Endothelial cell of umbilical vein (primary cell): ENCODE data around the gene FRMPD3. TPM values are rescaled to one million over a fixed set of nuclear protein-coding genes. Genes with fewer than 3 reads are reported as not detected.

Experiments used
- BruUV-seq: library from RNA; stranded (reverse); fragments of 400-500 nt; replicated peaks from 2 replicates; lab custom pipeline; 2021; lab: Mats Ljungman, UMichigan
- CTCF ChIA-PET: fragments of 300-600, 350-600 bp; sonication (Branson Sonifier 250); formaldehyde crosslinking; loops from one replicate; lab custom pipeline; 2021; ENCODE audit warnings: antibody characterized with exemption, inconsistent platforms; lab: Charles Lee
- POLR2A ChIA-PET: fragments of 300-600, 350-600 bp; sonication (Branson Sonifier 250); formaldehyde crosslinking; loops from one replicate; lab custom pipeline; 2021; ENCODE audit warnings: antibody characterized with exemption, inconsistent platforms; lab: Charles Lee
- DNase-seq: peaks from one replicate; pipeline ENCODE4 v3.0.0-alpha.2; 2011; ENCODE audit warnings: low read depth, low spot score
- FAIRE-seq: peaks from 2 replicates; lab custom pipeline; 2011; peaks lifted over from hg19 to GRCh38; lab: Jason Lieb, UNC
- H2AFZ ChIP-seq: 2 replicates; pipeline ENCODE4 v1.6.0; 2012; ENCODE audit warnings: low read depth, low read length, control low read depth, inconsistent platforms
- H3K27ac ChIP-seq: 2 replicates; pipeline ENCODE4 v1.5.1; 2011; ENCODE audit warnings: low read depth, mild to moderate bottlenecking, control low read depth, low read length, moderate library complexity; ENCODE audit not compliant: insufficient read depth
- H3K27me3 ChIP-seq, 2 experiments: 2 replicates each; pipeline versions ENCODE4 v1.6.0 to v1.6.1; 2011; ENCODE audit warnings: low read length in 2 of 2, mixed read lengths in 1 of 2; ENCODE audit not compliant: control insufficient read depth in 2 of 2, insufficient read depth in 2 of 2
- H3K36me3 ChIP-seq, 2 experiments: 2 replicates in 1 of 2; 3 replicates in 1 of 2; pipeline ENCODE4 v1.5.1; 2011; ENCODE audit warnings: low read length in 2 of 2, mild to moderate bottlenecking in 1 of 2, moderate library complexity in 1 of 2; ENCODE audit not compliant: control insufficient read depth in 2 of 2, insufficient read depth in 2 of 2; ENCODE audit errors: extremely low read depth in 1 of 2
- H3K4me1 ChIP-seq: 3 replicates; pipeline ENCODE4 v1.5.1; 2011; ENCODE audit warnings: mild to moderate bottlenecking, low read length; ENCODE audit not compliant: control insufficient read depth, insufficient read depth; ENCODE audit errors: extremely low read depth
- H3K4me2 ChIP-seq: 2 replicates; pipeline ENCODE4 v1.6.1; 2011; ENCODE audit warnings: low read length, control low read depth, mixed read lengths; ENCODE audit not compliant: insufficient read depth
- H3K4me3 ChIP-seq, 3 experiments: fragments of 200-600 bp in 1 of 3; sonication (generic), shearing (Covaris generic) in 1 of 3; replicated peaks in 1 of 3; 2 replicates each; pipeline ENCODE4 v1.5.1; 2011 to 2016; ENCODE audit warnings: control low read depth in 3 of 3, low read length in 3 of 3, mild to moderate bottlenecking in 2 of 3, inconsistent platforms in 1 of 3, low read depth in 1 of 3, moderate library complexity in 1 of 3; ENCODE audit not compliant: insufficient read depth in 1 of 3
- H3K79me2 ChIP-seq: 2 replicates; pipeline ENCODE4 v1.6.0; 2012; ENCODE audit warnings: low read length, inconsistent platforms; ENCODE audit not compliant: control insufficient read depth, insufficient read depth
- H3K9ac ChIP-seq: replicated peaks from 2 replicates; pipeline ENCODE3; 2011; ENCODE audit warnings: low read length, control low read depth; ENCODE audit not compliant: insufficient read depth; ENCODE audit errors: extremely low read depth
- H3K9me1 ChIP-seq: replicated peaks from 3 replicates; pipeline ENCODE4 v1.6.0; 2011; ENCODE audit warnings: mild to moderate bottlenecking, low read length; ENCODE audit not compliant: control insufficient read depth, insufficient read depth; ENCODE audit errors: extremely low read depth
- H3K9me3 ChIP-seq: replicated peaks from 2 replicates; pipeline ENCODE4 v1.5.1; 2012; ENCODE audit warnings: low read length, inconsistent platforms; ENCODE audit not compliant: control insufficient read depth, insufficient read depth
- H4K20me1 ChIP-seq: replicated peaks from 2 replicates; pipeline ENCODE3; 2011; ENCODE audit warnings: mild to moderate bottlenecking, low read length; ENCODE audit not compliant: control insufficient read depth, insufficient read depth; ENCODE audit errors: extremely low read depth
- CTCF ChIP-seq, 2 donors: IDR thresholded peaks; 1 replicate in 1 of 2; 2 replicates in 1 of 2; pipeline ENCODE4 v1.5.1; 2011; ENCODE audit warnings: low read length in 2 of 2, mild to moderate bottlenecking in 2 of 2, moderate library complexity in 2 of 2, control low read depth in 1 of 2, inconsistent platforms in 1 of 2, low read depth in 1 of 2; ENCODE audit not compliant: insufficient read depth in 1 of 2; ENCODE audit errors: extremely low read depth in 1 of 2
- EZH2 ChIP-seq: IDR thresholded peaks from 2 replicates; pipeline ENCODE4 v1.6.1; 2012; ENCODE audit warnings: borderline replicate concordance, low read depth, mild to moderate bottlenecking, moderate library complexity, low read length, inconsistent platforms; ENCODE audit not compliant: severe bottlenecking
- FOS ChIP-seq: IDR thresholded peaks from 2 replicates; pipeline ENCODE4 v1.6.1; 2011; ENCODE audit warnings: mild to moderate bottlenecking, low read length, moderate library complexity, borderline replicate concordance; ENCODE audit not compliant: insufficient read depth
- GATA2 ChIP-seq: IDR thresholded peaks from 2 replicates; pipeline ENCODE4 v1.7.0; 2011; ENCODE audit warnings: low read depth, mild to moderate bottlenecking, moderate library complexity, mixed read lengths, low read length; ENCODE audit not compliant: insufficient read length, insufficient read depth
- JUN ChIP-seq: IDR thresholded peaks from 2 replicates; pipeline ENCODE4 v1.6.1; 2011; ENCODE audit warnings: borderline replicate concordance, low read depth; ENCODE audit not compliant: insufficient read length, insufficient read depth
- MYC ChIP-seq: IDR thresholded peaks from one replicate; pipeline ENCODE4 v1.6.1; 2011; ENCODE audit warnings: mild to moderate bottlenecking, low read depth, low read length
- POLR2A ChIP-seq: IDR thresholded peaks from 2 replicates; pipeline ENCODE4 v1.6.1; 2012; ENCODE audit warnings: low read depth, mild to moderate bottlenecking, control low read depth, low read length
- POLR2AphosphoS5 ChIP-seq: IDR thresholded peaks from 2 replicates; pipeline ENCODE4 v1.6.1; 2012; ENCODE audit warnings: low read depth, mild to moderate bottlenecking, control low read depth, low read length, moderate library complexity; ENCODE audit not compliant: insufficient read depth
- dilution Hi-C: fragments of 300-500 bp; cut with MboI; formaldehyde crosslinking; loops from one replicate; pipeline ENCODE4 v1.15.0; 2019; ENCODE audit warnings: low sequenced_read_pairs; ENCODE audit not compliant: extremely low pct_ligation_motif_present
- intact Hi-C: fragments of 100-400 bp; cut with micrococcal nuclease; formaldehyde crosslinking; loops from one replicate; pipeline ENCODE4 v1.10.0; 2022
- polyA plus RNA-seq, 4 experiments: library from polyadenylated mRNA; depleted of rRNA in 3 of 4; stranded (reverse) in 3 of 4; unstranded in 1 of 4; fragments of >200 nt; gene quantifications; 2 replicates each; pipeline versions ENCODE4 v1.2.1 to v1.2.3, GENCODE V29; 2011 to 2012; ENCODE audit warnings: missing spikeins in 1 of 4
- total RNA-seq: library from RNA; stranded (reverse); gene quantifications from 2 replicates; pipeline ENCODE4 v1.2.3, GENCODE V29; 2021
- TF ChIP-seq, protein P1 (sequence below): IDR thresholded peaks from 2 replicates; pipeline ENCODE4 v1.6.1; 2011; ENCODE audit not compliant: insufficient read depth, insufficient read length

Gene FRMPD3
- total and polyA plus RNA-seq, 2 donors (not counting 3 experiments of a cell fraction or from before 2014, with no cell fraction given), result not detected

DNA sequence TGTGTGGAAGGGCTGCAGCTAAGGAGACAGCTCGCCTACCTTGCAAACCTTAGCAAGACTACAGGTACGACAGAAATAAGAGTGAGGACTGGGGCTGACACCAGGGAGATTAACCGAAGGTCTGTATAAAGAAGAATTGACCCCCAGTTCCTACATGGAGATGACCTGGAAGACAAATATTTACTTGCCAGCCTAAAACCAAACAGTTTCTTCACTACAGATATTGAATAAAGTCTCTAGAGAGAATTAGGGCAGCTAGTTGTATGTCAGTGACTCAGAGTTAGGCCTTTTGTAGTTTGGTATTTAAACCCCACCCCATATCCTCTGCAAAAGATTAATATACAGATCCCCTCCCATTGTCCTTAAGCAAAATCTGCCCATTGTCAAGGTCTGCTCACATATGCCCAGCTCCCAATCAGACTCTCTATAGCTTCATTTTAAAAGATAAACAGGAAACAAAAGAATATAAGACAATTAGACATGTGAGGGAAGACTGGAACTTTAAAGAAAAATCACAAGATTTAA is 28.1 kb upstream of the FRMPD3 start:
- FAIRE-seq, result no peak
- Histone ChIP-seq H2AFZ (no peak overlapping the region), H3K4me3 (no peak overlapping the region), H3K79me2 (no peaks in the 10 kb centered on the region), H3K9me1 (no peaks in the 10 kb centered on the region), H3K27me3 (no peaks in the 10 kb centered on the region), H3K4me1 (no peaks in the 10 kb centered on the region), H3K4me2 (no peak overlapping the region), H3K27ac (no peak overlapping the region), H3K9me3 (no peaks in the 10 kb centered on the region), H3K9ac (no peak overlapping the region), H3K36me3 (no peaks in the 10 kb centered on the region), H4K20me1 (no peaks in the 10 kb centered on the region)
- CTCF ChIA-PET, result no interaction called here
- BruUV-seq, result no TSS peak
- DNase-seq, result no peak
- dilution Hi-C loops, result no loop called here
- POLR2A ChIA-PET, result no interaction called here
- intact Hi-C loops, result no loop called here
- TF ChIP-seq POLR2AphosphoS5, result no peak
- TF ChIP-seq CTCF (IDR thresholded peaks at IDR 0.05; ENCODE audit: extremely low read depth in 1 of 2, insufficient read depth in 1 of 2, low read depth in 1 of 2, low read length in 2 of 2), result no peak
- TF ChIP-seq EZH2, result no peak
- no peak for TF ChIP-seq POLR2A
- TF ChIP-seq JUN, result no peak
- TF ChIP-seq FOS, result no peak
- TF ChIP-seq MYC, result no peak
- TF ChIP-seq GATA2, result no peak
- TF ChIP-seq, protein P1, sequence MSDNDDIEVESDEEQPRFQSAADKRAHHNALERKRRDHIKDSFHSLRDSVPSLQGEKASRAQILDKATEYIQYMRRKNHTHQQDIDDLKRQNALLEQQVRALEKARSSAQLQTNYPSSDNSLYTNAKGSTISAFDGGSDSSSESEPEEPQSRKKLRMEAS, result no peak
